KOPT-K1 (cell line): ENCODE measurements around the gene KCNQ1OT1.

Source experiments
- H3K27ac ChIP-seq: fragments of 200-600 bp; sonication (generic); 2 replicates; pipeline ENCODE4 v1.5.1; 2016; ENCODE audit warnings: antibody characterized with exemption, mild to moderate bottlenecking, low read depth, low read length; ENCODE audit not compliant: poor library complexity, severe bottlenecking
- H3K36me3 ChIP-seq: fragments of 200-600 bp; sonication (generic); 2 replicates; pipeline ENCODE4 v1.5.1; 2017; ENCODE audit warnings: antibody characterized with exemption, mild to moderate bottlenecking, low read length, moderate library complexity; ENCODE audit not compliant: insufficient read depth
- H3K9me3 ChIP-seq: fragments of 200-600 bp; sonication (generic); 2 replicates; pipeline ENCODE4 v1.5.1; 2017; ENCODE audit warnings: antibody characterized with exemption, low read length, mild to moderate bottlenecking; ENCODE audit not compliant: insufficient read depth, poor library complexity, severe bottlenecking

KCNQ1OT1 gene

DNA sequence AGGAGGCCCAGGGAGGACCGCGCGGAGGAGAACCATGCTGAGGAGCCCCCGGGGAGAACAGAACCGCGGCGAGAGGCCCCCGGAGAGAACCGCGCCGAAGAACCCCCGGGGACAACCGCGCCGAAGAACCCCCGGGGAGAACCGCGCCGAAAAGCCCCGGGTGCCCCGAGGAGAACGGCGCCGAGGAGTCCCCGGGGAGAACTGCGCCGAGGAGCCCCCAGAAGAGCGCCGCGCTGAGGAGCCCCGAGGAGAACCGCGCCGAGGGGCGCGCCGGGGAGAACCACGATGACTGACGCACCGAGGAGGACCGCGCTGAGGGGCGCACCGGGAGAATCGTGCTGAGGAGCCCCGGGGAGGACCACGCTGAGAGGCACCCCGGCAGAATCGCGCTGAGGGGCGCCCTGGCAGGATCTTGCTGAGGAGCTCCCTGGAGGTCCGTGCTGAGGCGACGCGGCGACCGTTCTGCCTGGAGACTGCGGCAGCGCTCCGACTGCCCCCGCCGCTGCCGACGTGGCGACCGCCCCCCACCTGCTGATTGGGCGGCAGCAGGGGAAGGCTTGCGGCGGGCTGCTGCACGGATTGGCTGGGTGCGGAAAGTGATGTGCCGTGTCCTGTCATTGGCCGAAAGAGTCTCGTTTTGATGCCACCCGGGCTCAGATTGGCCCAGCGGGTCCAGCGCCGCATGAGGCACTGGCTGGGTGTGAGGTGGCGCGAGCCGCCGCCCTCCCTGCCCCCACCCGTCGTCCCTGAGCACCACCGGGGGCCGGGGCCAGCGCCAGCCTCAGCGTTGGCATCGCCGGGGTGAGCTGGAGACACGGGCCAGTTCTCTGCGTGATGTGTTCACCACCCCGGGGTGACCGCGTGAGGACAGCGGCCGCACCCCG lies at the start of gene KCNQ1OT1:
TSS of gene KCNQ1OT1 (minus strand) at position 464 of the 884 bp plus-strand sequence.
- peak within 1 kb of the TSS; percentile 57 for H3K27ac ChIP-seq
- peaks cover 6% of the 10 kb centered on the region for H3K9me3 ChIP-seq
- no peaks in the 10 kb centered on the region for H3K36me3 ChIP-seq

DNA sequence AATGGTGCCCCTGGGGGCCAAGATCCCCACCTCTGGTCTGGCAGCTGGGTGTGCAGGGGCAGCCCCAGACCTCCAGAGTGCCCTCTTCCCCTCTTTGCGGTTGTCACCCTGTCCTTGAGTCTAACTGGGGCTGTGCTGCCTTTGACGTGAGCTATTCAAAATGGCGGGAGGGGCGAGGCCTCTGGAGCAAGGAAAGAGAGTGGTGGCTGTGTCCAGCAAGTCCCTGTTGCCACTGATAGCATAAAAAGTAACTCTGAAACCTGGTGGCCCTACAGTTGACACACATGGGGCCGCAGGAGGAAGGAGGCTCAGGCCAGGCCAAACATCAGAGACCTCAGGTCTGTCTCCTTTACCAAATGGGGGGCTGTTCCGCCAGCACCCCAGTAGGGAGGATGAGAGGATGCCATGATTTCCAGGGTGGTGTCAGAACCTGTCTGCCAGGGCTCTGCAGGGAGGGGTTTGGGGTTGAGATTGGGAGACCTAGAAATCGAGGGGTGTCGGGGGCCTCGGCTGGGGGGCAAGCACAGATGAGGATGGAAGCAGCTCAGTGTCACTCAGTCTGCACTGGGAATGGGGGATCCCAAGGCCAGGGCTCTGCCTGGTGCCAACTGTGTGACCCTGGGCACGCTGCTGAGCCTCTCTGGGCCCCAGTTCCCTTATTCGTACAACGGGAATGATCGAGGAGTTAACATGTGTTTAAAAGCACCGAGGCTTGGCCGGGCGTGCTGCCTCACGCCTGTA lies 49.2 kb upstream of the KCNQ1OT1 start:
- Histone ChIP-seq H3K36me3 (no peaks in the 10 kb centered on the region), H3K27ac (no peak overlapping the region)

GRCh38 chr11:2748061-2748813 lies 48.4 kb upstream of the KCNQ1OT1 start:
- H3K27ac ChIP-seq: no peak overlapping the region

More for the DNA sequence above, 49.2 kb upstream of the KCNQ1OT1 start:
- peaks cover 2% of the 10 kb centered on the region for H3K9me3 ChIP-seq

DNA sequence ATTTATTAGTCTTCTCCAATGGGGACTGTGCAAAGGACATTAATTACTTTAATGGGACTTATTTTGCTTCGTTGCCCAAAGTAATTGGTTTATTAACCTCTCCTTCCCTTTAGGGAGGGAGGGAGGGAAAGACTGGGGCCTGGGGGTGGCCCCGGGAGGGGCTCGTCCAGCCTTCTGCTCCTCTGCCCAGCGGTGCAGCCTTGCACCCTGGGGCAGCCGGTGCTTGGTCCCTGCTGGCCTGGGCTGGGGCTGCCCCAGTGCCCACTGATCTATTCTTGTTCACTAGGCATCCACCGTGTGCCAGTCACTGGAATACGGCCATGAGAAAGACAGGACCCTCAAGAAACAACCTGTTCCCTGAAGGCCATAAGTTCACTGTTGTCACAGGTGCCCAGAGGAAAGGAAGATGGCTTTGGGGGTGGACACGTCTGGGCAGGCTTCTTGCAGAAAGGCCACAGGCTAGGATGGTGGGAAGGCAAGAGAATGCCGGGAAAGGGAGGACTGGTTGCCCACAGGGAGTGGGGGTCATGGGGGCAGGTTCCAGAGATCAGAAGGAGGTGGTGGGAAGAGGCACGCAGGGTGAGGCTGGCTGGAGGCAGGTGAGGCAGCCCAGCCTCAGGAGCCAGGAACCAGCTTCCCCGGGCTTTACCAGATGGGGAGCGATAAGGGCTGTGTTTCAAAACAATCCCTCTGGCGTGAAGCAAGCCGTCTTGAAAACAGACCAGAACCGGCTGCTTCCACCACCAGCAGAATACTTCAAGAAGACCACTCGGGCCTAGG lies 47.6 kb upstream of the KCNQ1OT1 start:
- Histone ChIP-seq H3K36me3 (no peaks in the 10 kb centered on the region), H3K9me3 (no peaks in the 10 kb centered on the region), H3K27ac (no peak overlapping the region)

More at GRCh38 chr11:2748061-2748813, 48.4 kb upstream of the KCNQ1OT1 start:
- no peaks in the 10 kb centered on the region for H3K36me3 ChIP-seq
- H3K9me3 ChIP-seq: no peaks in the 10 kb centered on the region

DNA sequence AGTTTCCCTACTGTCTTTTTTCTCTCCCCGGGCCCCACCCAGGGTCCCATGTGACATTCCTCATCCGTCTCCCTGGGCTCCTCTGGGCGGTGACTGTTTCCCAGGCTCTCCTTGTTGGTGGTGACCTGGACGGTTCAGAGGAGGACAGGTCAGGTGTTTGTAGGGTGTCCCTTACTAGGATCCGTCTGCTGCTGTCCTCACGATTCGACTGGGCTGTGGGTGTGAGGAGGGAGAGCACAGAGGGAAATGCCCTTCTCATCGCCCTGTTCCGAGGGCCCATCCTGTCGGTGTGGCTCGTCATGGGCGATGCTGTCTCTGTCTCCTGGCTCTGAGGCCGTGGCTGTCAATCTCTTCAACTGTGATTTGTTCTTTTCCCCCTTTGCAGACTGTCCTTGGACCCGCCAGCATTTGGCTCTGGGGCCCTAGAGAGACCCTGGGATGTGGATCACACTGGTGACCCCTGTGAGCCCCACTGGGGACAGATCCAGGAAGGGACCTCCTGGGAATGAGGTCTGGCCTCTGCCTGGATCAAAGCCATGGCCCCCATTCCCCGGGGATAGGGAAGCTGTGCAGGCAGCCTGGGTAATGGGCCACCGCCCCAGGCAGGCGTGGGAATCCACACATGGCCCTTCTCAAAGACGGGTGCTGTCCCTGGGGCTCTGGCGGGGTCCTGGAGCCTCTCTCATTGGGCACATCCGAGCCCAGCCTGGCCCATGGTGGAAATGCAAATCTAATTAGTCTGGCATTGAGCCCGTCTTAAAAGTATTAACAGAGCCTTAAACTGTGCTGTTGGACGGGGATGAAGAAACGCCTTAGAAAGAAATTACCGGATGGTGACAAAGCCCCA lies 46.8 kb upstream of the KCNQ1OT1 start:
- Histone ChIP-seq H3K36me3 (no peaks in the 10 kb centered on the region), H3K9me3 (no peaks in the 10 kb centered on the region), H3K27ac (no peak overlapping the region)

DNA sequence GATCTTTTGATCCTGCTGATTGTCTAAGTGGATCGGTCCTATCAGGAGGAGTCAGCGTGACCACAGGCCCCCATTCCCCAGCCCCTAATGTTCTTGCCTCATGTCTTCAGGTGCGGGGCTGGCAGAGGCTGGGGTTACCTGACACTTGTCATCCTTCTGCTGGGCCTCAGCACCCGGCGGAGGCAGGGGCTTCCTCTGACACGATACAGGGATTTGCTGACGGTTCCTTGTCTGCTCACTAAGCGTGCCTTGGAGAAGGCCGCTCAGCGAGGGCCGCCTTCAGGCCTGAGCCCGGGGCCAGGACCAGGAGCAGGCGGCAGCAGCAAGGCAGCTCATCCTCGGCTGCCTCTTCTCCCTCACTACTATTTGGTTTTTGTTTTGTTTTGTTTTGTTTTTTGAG lies 45.7 kb upstream of the KCNQ1OT1 start:
- H3K27ac ChIP-seq: no peak overlapping the region
- no peaks in the 10 kb centered on the region for H3K36me3 ChIP-seq
- H3K9me3 ChIP-seq: no peaks in the 10 kb centered on the region

DNA sequence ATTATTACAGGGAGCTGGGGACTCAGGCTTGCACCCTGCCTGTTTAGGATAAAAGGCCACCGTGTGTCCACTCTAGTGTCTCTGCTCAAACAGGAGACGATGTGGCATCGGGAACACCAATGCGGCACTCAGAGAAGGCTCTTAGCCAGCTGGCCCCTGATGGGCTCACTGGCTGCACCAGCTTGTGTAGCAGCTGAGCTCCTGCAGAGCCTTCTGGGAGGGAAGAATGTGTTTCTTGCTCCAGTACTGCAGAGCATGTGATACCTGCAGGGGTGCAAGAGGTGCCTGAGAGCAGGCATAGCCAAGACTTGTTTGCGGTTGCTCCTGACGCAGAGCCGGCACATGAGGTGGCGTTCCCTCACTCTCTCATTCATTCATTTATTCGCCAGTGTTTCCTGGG lies 44.4 kb upstream of the KCNQ1OT1 start:
- Histone ChIP-seq H3K27ac (no peak overlapping the region), H3K9me3 (no peaks in the 10 kb centered on the region), H3K36me3 (no peaks in the 10 kb centered on the region)

GRCh38 chr11:2743427-2744110 lies 43.8 kb upstream of the KCNQ1OT1 start:
- no peaks in the 10 kb centered on the region for H3K36me3 ChIP-seq
- no peak overlapping the region for H3K27ac ChIP-seq
- no peaks in the 10 kb centered on the region for H3K9me3 ChIP-seq

GRCh38 chr11:2742611-2743426 lies 43.0 kb upstream of the KCNQ1OT1 start:
- H3K9me3 ChIP-seq: no peaks in the 10 kb centered on the region
- H3K27ac ChIP-seq: no peak overlapping the region
- H3K36me3 ChIP-seq: no peaks in the 10 kb centered on the region

DNA sequence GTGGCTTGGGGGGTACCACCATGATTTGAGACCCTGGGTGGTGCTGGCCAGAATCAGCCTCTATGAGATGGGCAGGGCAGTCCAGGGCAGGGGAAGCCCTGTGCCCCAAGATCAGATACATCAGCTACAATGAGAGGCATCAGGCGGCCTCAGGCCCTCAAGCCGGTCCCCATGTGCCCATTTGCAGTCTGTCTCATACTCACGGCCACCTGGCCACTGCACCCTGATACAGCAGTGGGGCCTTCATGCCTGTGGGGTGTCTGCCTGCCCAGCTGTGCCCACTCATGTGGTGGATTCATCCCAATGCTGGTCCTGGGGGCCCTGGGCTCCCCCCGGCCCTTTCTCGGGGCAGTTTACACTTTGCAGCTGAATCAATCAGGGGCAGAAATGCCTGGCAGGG lies 42.4 kb upstream of the KCNQ1OT1 start:
- Histone ChIP-seq H3K9me3 (no peaks in the 10 kb centered on the region), H3K36me3 (no peaks in the 10 kb centered on the region), H3K27ac (no peak overlapping the region)

GRCh38 chr11:2741377-2742131 lies 41.8 kb upstream of the KCNQ1OT1 start:
- no peaks in the 10 kb centered on the region for H3K9me3 ChIP-seq
- H3K27ac ChIP-seq: no peak overlapping the region

DNA sequence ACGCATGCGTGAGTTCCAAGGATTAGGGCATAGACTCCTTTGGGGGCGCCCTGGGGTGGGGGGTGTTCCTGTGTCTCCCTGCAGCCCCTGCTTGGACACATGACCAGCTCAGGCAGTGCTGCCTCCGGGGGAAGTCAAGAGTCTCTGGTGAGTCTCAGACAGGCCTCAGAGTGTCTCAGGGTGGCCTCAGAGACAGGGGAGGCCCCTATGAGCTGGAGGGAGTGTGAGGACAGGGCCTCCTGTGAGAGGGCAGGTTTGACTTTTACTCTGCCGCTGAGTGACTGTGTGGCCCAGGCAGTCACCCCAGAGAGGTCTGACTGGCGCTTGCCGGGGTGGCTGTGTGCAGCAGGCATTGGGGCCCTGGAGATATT lies 41.2 kb upstream of the KCNQ1OT1 start:
- Histone ChIP-seq H3K9me3 (no peaks in the 10 kb centered on the region), H3K36me3 (no peaks in the 10 kb centered on the region), H3K27ac (no peak overlapping the region)

More at GRCh38 chr11:2741377-2742131, 41.8 kb upstream of the KCNQ1OT1 start:
- no peaks in the 10 kb centered on the region for H3K36me3 ChIP-seq
